Esophagus muscularis mucosa (tissue), 4 donors: ENCODE results near the gene JKAMP. TPM values are rescaled to one million over a fixed set of nuclear protein-coding genes. Genes with fewer than 3 reads are reported as not detected.

Experiments
- DNase-seq: peaks from one replicate; pipeline ENCODE4 v3.0.0-alpha.2; 2017; ENCODE audit errors: extremely low spot score
- H3K27ac ChIP-seq, 4 donors: fragments of 200-600 bp; sonication (generic); replicated peaks in 1 of 4; 1 replicate in 3 of 4; 2 replicates in 1 of 4; pipeline ENCODE4 v1.5.1; 2016 to 2019; ENCODE audit warnings: mild to moderate bottlenecking in 1 of 4
- H3K27me3 ChIP-seq, 4 donors: fragments of 200-600 bp; sonication (generic); one replicate each; pipeline versions ENCODE4 v1.5.1 to v1.6.0; 2016 to 2019
- H3K36me3 ChIP-seq, 4 donors: fragments of 200-600 bp; sonication (generic); one replicate each; pipeline ENCODE4 v1.5.1; 2016 to 2019
- H3K4me1 ChIP-seq, 4 donors: fragments of 200-600 bp; sonication (generic); one replicate each; pipeline ENCODE4 v1.5.1; 2016 to 2019
- H3K4me3 ChIP-seq, 4 donors: fragments of 200-600 bp; sonication (generic); 1 replicate in 2 of 4; 2 replicates in 2 of 4; pipeline ENCODE4 v1.5.1; 2016 to 2019; ENCODE audit warnings: mild to moderate bottlenecking in 4 of 4, moderate library complexity in 1 of 4
- H3K9me3 ChIP-seq, 4 donors: fragments of 200-600 bp; sonication (generic); 1 replicate in 3 of 4; 2 replicates in 1 of 4; pipeline ENCODE4 v1.5.1; 2016 to 2019
- EP300 ChIP-seq: sonication (generic); formaldehyde crosslinking; IDR thresholded peaks from one replicate; pipeline ENCODE4 v1.6.1; 2017; ENCODE audit warnings: antibody characterized with exemption
- POLR2A ChIP-seq: fragments of 450-650 bp; IDR thresholded peaks from one replicate; pipeline ENCODE4 v1.6.1; 2017; ENCODE audit warnings: antibody characterized with exemption, moderate library complexity, mild to moderate bottlenecking, low read depth
- POLR2AphosphoS5 ChIP-seq, 2 donors: sonication (generic); formaldehyde crosslinking; IDR thresholded peaks; one replicate each; pipeline ENCODE4 v1.6.1; 2017; ENCODE audit warnings: antibody characterized with exemption in 2 of 2
- WGBS: methylation state at CpG from one replicate; pipeline ENCODE4 v1.1.5; 2018; 5-methylcytosine and 5-hydroxymethylcytosine counted together
- intact Hi-C: fragments of 100-400 bp; cut with DNase I; formaldehyde crosslinking; loops from one replicate; pipeline ENCODE4 v1.15.1; 2023
- total RNA-seq, 4 donors: library from RNA; depleted of rRNA; stranded (reverse); fragments of >200 nt; gene quantifications; one replicate each; pipeline versions ENCODE4 v1.1.0 to v1.2.1, GENCODE V29; 2016
- TF ChIP-seq, protein P1 (sequence below), 3 experiments: fragments of 200-600 bp in 2 of 3; fragments of 450-650 bp in 1 of 3; sonication (generic) in 2 of 3; IDR thresholded peaks; one replicate each; pipeline ENCODE4 v1.5.1; 2017 to 2019; ENCODE audit warnings: antibody characterized with exemption in 3 of 3, mild to moderate bottlenecking in 2 of 3, moderate library complexity in 1 of 3

Gene JKAMP
- total RNA-seq, 4 donors from 2014 or later = 23.3 to 27.8 (median 26.3) TPM

- Histone ChIP-seq H3K27me3 (no peaks in the 10 kb centered on the region), H3K4me1 (peaks cover 9 to 18% (median 16%) of the 10 kb centered on the region in 4 donors), H3K27ac (no peak overlapping the region), H3K4me3 (no peak overlapping the region), H3K9me3 (no peaks in the 10 kb centered on the region), H3K36me3 (peaks cover 0 to 13% (median 2%) of the 10 kb centered on the region in 4 donors)
- TF ChIP-seq, protein P1, sequence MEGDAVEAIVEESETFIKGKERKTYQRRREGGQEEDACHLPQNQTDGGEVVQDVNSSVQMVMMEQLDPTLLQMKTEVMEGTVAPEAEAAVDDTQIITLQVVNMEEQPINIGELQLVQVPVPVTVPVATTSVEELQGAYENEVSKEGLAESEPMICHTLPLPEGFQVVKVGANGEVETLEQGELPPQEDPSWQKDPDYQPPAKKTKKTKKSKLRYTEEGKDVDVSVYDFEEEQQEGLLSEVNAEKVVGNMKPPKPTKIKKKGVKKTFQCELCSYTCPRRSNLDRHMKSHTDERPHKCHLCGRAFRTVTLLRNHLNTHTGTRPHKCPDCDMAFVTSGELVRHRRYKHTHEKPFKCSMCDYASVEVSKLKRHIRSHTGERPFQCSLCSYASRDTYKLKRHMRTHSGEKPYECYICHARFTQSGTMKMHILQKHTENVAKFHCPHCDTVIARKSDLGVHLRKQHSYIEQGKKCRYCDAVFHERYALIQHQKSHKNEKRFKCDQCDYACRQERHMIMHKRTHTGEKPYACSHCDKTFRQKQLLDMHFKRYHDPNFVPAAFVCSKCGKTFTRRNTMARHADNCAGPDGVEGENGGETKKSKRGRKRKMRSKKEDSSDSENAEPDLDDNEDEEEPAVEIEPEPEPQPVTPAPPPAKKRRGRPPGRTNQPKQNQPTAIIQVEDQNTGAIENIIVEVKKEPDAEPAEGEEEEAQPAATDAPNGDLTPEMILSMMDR (IDR thresholded peaks at IDR 0.05) = no peak
- TF ChIP-seq POLR2A = no peak
- WGBS = 97% methylated on average over 1 of the region's 1 CpG
- intact Hi-C loops = no loop called here
- DNase-seq = no peak
Measured at GRCh38 chr14:59460378-59460777, 23.9 kb upstream of the JKAMP start.

- Histone ChIP-seq H3K4me3 (no peak overlapping the region), H3K36me3 (peaks cover 0 to 1% (median 0%) of the 10 kb centered on the region in 4 donors), H3K9me3 (no peaks in the 10 kb centered on the region), H3K27ac (no peak overlapping the region), H3K27me3 (no peaks in the 10 kb centered on the region), H3K4me1 (peaks cover 9 to 27% (median 17%) of the 10 kb centered on the region in 4 donors)
- no peak for DNase-seq
- TF ChIP-seq, protein P1 (IDR thresholded peaks at IDR 0.05) = no peak
- TF ChIP-seq EP300 (no peak), POLR2AphosphoS5 (IDR thresholded peaks at IDR 0.05) (no peak), POLR2A (no peak)
- 87% methylated on average over 1 of the region's 1 CpG for WGBS
- intact Hi-C loops = no loop called here
Measured at GRCh38 chr14:59461891-59462290, 22.4 kb upstream of the JKAMP start.

DNA sequence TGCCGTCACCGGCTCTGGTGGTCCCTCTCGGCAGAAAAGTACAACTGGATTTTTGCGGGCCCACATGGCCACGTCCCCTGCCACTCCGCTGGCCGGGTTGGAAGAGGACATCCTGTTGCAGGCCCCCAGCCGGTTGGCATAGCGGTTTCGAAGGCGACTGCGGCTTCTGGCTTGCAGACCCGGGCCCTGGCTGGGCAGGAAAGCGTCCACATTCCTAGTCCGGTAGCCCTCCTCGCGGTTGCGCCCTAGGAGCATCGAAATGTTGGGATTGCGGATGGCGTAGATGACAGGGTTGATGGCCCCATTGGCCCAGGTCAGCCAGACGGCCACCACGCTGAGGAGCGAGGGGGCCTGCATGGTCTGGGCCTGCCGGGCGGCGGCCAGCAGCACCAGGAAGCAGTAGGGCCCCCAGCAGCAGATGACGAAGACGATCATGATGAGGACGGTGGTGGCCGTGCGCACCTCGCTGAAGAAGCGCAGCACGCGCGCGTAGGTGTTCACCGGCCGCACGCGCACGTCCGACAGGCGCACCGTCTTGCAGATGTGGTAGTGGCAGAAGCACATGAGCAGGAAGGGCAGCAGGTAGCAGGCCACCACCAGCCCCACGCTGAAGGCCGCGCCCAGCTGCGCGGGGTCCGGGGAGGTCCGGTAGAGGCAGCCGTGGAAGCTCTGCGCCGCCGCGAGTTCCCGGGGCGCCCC lies 20.4 kb upstream of the JKAMP start:
- Histone ChIP-seq H3K27ac (peak overlapping the region; percentile 84 to 90 (median 86)), H3K4me1 (peaks cover 9 to 27% (median 17%) of the 10 kb centered on the region in 4 donors), H3K4me3 (peak overlapping the region; percentile 75 to 82 (median 80)), H3K27me3 (no peaks in the 10 kb centered on the region), H3K9me3 (no peaks in the 10 kb centered on the region), H3K36me3 (no peaks in the 10 kb centered on the region)
- intact Hi-C loops = no loop called here
- 61% methylated on average over 33 of the region's 60 CpGs for WGBS
- no peak for TF ChIP-seq POLR2AphosphoS5 (IDR thresholded peaks at IDR 0.05)
- TF ChIP-seq EP300 = no peak
- no peak for TF ChIP-seq POLR2A
- TF ChIP-seq, protein P1 (IDR thresholded peaks at IDR 0.05) = no peak
- DNase-seq = no peak

DNA sequence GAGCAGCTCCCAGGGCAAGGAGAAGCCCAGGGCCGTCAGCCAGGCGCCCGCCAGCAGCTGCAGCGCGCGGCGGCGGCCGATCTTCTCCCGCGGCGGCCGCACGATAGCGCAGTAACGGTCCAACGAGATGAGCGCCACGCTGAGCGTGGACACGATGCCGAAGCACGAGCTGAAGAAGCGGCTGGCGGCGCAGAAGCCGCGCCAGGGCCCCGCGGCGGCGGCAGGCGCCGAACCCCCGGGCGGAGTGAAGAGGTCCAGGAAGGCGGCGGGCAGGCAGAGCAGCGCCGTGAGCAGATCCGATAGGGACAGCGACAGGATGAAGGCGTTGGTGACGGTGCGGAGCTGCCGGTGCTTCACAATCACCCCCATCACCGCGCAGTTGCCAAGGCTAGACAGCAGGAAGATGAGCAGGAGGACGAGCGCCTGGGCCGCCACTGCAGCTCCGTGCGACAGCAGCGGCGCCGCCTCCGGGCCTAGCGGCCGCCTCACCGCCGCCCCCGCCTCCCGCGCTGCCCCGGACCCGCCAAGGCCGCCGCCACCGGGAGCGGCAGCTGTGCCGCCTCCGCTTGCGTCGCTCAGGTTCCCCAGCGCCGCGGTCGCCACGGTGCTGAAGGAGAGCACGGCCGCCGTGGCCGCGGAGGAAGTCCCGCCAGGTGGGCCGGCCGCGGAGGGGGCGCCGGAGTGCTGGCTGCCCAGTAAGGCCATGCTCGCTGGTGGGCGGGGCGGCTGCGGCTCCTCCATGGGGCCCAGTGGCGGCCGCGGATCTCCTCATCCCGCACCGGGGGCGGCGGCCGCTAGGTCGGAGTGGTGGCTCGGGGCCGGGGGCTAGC lies 19.6 kb upstream of the JKAMP start:
- H3K27me3 ChIP-seq = no peaks in the 10 kb centered on the region
- no peak for DNase-seq
- H3K9me3 ChIP-seq = no peaks in the 10 kb centered on the region
- peak overlapping the region; percentile 75 to 82 (median 80) for H3K4me3 ChIP-seq
- TF ChIP-seq POLR2A (no peak), POLR2AphosphoS5 (IDR thresholded peaks at IDR 0.05) (peak; percentile 10 to 37)
- no peaks in the 10 kb centered on the region for H3K36me3 ChIP-seq
- H3K27ac ChIP-seq = peak overlapping the region; percentile 84 to 90 (median 86)
- no CpG with 5 or more reads among the region's 105 CpGs for WGBS
- intact Hi-C loops = no loop called here
- H3K4me1 ChIP-seq = peaks cover 9 to 27% (median 17%) of the 10 kb centered on the region in 4 donors
